RWPE2 (cell line): ENCODE measurements around the gene PRR5L.

Source experiments
- ATAC-seq: fragments of 200-7000 bp; cut with Tn5 transposase; 3 replicates; pipeline ENCODE4 v1.9.1; 2021; ENCODE audit warnings: low read depth
- DNase-seq: peaks from one replicate; pipeline ENCODE4 v3.0.0-alpha.2; 2020; ENCODE audit warnings: low spot score
- H3K27ac ChIP-seq: fragments of 450-650 bp; 2 replicates; pipeline ENCODE4 v1.5.1; 2017; ENCODE audit warnings: mild to moderate bottlenecking; ENCODE audit not compliant: poor library complexity, severe bottlenecking
- H3K27me3 ChIP-seq: fragments of 250-450 bp; sonication (Bioruptor Pico); 2 replicates; pipeline ENCODE4 v1.5.1; 2021; ENCODE audit warnings: mild to moderate bottlenecking, moderate library complexity; ENCODE audit not compliant: insufficient read depth, poor library complexity, severe bottlenecking
- H3K36me3 ChIP-seq: fragments of 250-450 bp; sonication (Bioruptor Pico); 2 replicates; pipeline ENCODE4 v1.5.1; 2020; ENCODE audit warnings: low read depth, mild to moderate bottlenecking, moderate library complexity
- H3K4me1 ChIP-seq: fragments of 250-450 bp; sonication (Bioruptor Pico); 2 replicates; pipeline ENCODE4 v1.5.1; 2021; ENCODE audit warnings: mild to moderate bottlenecking, moderate library complexity; ENCODE audit not compliant: insufficient read depth, poor library complexity, severe bottlenecking
- H3K4me3 ChIP-seq: fragments of 250-450 bp; sonication (Bioruptor Pico); 2 replicates; pipeline ENCODE4 v1.5.1; 2021; ENCODE audit warnings: mild to moderate bottlenecking, moderate library complexity; ENCODE audit not compliant: severe bottlenecking
- H3K9me3 ChIP-seq: fragments of 250-450 bp; sonication (Bioruptor Pico); 2 replicates; pipeline ENCODE4 v1.5.1; 2021; ENCODE audit warnings: mild to moderate bottlenecking, moderate library complexity; ENCODE audit not compliant: severe bottlenecking
- TF ChIP-seq, protein P1 (sequence below): fragments of 450-650 bp; IDR thresholded peaks from one replicate; pipeline ENCODE4 v1.5.1; 2017; ENCODE audit warnings: mild to moderate bottlenecking, moderate library complexity; ENCODE audit not compliant: poor library complexity, severe bottlenecking

PRR5L gene

GRCh38 chr11:36388951-36389350 lies 92.9 kb downstream of the PRR5L start:
- no peak overlapping the region for H3K27ac ChIP-seq
- no peaks in the 10 kb centered on the region for H3K27me3 ChIP-seq
- H3K36me3 ChIP-seq: peaks cover 14% of the 10 kb centered on the region
- no peak overlapping the region for H3K4me3 ChIP-seq
- DNase-seq: no peak
- ATAC-seq: no peak
- H3K9me3 ChIP-seq: no peaks in the 10 kb centered on the region
- TF ChIP-seq, protein P1, sequence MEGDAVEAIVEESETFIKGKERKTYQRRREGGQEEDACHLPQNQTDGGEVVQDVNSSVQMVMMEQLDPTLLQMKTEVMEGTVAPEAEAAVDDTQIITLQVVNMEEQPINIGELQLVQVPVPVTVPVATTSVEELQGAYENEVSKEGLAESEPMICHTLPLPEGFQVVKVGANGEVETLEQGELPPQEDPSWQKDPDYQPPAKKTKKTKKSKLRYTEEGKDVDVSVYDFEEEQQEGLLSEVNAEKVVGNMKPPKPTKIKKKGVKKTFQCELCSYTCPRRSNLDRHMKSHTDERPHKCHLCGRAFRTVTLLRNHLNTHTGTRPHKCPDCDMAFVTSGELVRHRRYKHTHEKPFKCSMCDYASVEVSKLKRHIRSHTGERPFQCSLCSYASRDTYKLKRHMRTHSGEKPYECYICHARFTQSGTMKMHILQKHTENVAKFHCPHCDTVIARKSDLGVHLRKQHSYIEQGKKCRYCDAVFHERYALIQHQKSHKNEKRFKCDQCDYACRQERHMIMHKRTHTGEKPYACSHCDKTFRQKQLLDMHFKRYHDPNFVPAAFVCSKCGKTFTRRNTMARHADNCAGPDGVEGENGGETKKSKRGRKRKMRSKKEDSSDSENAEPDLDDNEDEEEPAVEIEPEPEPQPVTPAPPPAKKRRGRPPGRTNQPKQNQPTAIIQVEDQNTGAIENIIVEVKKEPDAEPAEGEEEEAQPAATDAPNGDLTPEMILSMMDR: no peak
- H3K4me1 ChIP-seq: no peaks in the 10 kb centered on the region

- ATAC-seq (peak; percentile 72), DNase-seq (no peak)
- TF ChIP-seq, protein P1: no peak
- H3K27me3 ChIP-seq: no peaks in the 10 kb centered on the region
- no peak overlapping the region for H3K27ac ChIP-seq
- H3K4me1 ChIP-seq: no peaks in the 10 kb centered on the region
- H3K36me3 ChIP-seq: peaks cover 21% of the 10 kb centered on the region
- H3K4me3 ChIP-seq: no peak overlapping the region
- H3K9me3 ChIP-seq: no peaks in the 10 kb centered on the region
Observed at GRCh38 chr11:36389811-36390210, 93.7 kb downstream of the PRR5L start.

DNA sequence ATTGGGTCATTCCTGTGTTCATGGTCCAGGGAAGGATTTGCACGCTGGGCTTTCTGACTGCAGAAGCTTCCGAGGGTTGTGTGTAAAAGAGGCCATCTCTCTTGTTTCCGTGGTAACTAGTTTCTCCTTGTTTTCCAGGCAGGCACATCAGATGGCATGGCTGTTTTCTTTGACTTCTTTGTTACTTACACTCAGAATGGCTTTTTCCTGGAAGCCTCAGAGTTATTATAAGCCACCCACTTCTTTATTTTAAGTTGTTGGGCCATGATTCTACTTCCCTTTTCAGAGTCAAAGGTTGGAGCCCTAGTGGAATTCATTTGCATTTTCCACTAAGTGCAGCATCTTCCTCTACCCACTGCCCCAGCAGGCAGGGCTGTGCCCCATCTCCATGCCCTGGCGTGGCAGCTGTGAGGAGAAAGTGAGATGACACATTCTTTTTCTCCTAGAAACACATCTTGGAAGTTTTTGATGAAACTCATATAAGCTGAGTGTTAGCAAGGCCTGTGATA lies 94.9 kb downstream of the PRR5L start:
- no peaks in the 10 kb centered on the region for H3K4me1 ChIP-seq
- no peaks in the 10 kb centered on the region for H3K9me3 ChIP-seq
- DNase-seq (no peak), ATAC-seq (no peak)
- peaks cover 28% of the 10 kb centered on the region for H3K36me3 ChIP-seq
- H3K27me3 ChIP-seq: no peaks in the 10 kb centered on the region
- TF ChIP-seq, protein P1: no peak
- H3K27ac ChIP-seq: no peak overlapping the region
- no peak overlapping the region for H3K4me3 ChIP-seq

DNA sequence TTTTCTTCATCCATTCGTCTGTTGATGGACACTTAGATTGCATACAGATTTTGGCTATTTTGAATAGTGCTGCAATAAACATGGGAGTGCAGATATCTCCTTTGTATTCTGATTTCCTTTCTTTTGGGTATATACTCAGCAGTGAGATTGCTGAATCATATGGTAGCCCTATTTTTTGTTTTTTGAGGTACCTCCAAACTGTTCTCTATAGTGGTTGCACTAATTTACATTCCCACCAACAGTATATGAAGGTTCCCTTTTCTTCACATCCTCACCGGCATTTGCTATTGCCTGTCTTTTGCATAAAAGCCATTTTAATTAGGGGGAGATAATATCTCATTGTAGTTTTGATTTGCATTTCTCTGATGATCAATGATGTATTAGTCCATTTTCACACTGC lies 96.1 kb downstream of the PRR5L start:
- TF ChIP-seq, protein P1: no peak
- H3K36me3 ChIP-seq: peaks cover 37% of the 10 kb centered on the region
- no peaks in the 10 kb centered on the region for H3K4me1 ChIP-seq
- ATAC-seq (no peak), DNase-seq (no peak)
- H3K9me3 ChIP-seq: no peaks in the 10 kb centered on the region
- no peak overlapping the region for H3K27ac ChIP-seq
- no peak overlapping the region for H3K4me3 ChIP-seq
- H3K27me3 ChIP-seq: no peaks in the 10 kb centered on the region

GRCh38 chr11:36394056-36394455 lies 98.0 kb downstream of the PRR5L start:
- H3K27ac ChIP-seq: no peak overlapping the region
- ATAC-seq (no peak), DNase-seq (no peak)
- TF ChIP-seq, protein P1: no peak
- no peak overlapping the region for H3K4me3 ChIP-seq
- no peaks in the 10 kb centered on the region for H3K4me1 ChIP-seq
- H3K36me3 ChIP-seq: peaks cover 46% of the 10 kb centered on the region
- H3K27me3 ChIP-seq: no peaks in the 10 kb centered on the region
- H3K9me3 ChIP-seq: no peaks in the 10 kb centered on the region
